GM18873 (cell line): Measurements from ENCODE around the gene DEFB132.

Experiments
- ATAC-seq: cut with Tn5 transposase; IDR thresholded peaks from one replicate; pipeline ENCODE4 v1.9.1; 2021; ENCODE audit warnings: mild to moderate bottlenecking, moderate library complexity, moderate number of reproducible peaks; ENCODE audit not compliant: unreplicated experiment, low FRiP score

Gene DEFB132

DNA sequence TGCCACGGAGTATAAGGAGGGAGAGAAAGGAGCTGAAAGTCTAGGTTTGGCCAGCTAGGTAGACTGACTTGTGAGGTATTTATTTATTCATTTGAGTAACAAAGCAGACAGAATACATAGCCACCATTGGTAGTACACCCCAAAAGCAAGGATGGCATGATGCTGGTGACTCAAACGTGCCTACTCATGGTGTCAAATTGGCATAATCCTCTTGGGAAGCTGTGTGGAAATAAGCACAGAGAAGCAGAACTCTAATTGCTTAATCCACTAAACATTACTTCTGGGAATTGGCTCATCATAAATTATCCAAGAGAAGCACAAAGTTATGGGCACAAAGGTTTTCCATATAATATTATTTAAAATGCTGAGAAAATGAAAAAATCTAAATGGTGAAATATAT is 2.5 kb downstream of the DEFB132 start:
- ATAC-seq = no peak

DNA sequence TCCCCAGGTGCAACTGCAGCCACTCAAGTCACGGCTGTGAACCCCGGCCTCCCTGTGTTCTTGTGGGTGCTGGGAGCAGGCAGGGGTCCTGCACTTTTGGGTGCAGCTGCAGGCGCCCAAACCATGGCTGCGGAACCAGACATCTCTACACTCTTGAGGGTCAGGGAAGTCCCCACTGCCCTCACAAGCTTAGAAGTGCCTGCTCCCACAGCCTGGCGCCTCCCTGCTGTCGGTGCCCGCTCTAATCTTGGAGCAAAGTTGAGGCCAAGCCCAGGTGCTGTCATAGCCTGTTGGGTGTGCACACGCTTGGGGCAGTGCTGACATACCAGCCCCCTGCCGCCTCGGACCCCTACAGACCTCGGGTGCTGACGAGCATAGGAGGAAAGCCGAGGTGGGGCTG is 6.2 kb downstream of the DEFB132 start:
- ATAC-seq = no peak

DNA sequence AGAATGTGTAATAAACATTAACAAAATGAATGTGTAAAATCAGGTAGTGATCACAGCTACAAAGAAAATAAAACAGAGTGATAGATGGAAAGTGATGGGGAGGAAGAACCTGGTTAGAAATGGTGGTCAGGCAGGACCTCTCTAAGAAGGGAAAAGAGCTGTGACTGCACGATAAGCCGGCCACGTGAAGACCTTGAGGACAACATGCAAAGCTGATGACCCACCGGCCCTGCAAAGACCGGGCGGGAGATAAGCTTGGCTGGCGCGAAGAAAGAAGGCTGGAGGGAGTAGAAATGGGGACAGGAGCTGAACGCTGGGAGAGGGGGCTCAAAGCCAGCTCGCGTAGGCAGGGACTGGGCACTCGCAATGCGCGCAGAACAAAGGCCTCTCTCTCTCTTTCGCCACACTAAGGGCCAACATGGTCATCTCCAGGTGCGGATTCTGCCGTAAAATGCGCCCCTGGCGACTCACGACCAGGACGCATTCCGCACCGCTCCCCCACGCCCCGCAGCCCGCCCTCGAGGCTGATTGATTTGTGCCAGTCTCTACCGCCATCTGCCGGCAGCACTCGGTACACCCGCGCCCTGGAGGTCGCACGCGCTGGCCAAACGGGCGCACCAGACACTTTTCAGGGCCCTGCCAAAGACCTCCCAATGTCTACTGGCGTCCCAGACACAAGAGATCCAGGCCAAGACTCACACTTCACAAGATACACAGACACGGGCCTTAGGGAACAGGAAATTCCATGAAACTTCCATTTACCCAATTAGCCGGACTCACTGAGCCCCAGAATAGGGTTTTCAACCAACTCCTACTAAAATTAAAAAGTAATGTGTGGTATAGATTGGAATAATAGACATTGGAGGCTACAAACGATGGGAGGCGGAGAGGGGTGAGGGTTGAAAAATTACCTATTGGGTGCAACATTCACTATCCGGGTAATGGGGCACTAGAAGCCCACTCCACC is 9.4 kb downstream of the DEFB132 start:
- ATAC-seq = no peak

DNA sequence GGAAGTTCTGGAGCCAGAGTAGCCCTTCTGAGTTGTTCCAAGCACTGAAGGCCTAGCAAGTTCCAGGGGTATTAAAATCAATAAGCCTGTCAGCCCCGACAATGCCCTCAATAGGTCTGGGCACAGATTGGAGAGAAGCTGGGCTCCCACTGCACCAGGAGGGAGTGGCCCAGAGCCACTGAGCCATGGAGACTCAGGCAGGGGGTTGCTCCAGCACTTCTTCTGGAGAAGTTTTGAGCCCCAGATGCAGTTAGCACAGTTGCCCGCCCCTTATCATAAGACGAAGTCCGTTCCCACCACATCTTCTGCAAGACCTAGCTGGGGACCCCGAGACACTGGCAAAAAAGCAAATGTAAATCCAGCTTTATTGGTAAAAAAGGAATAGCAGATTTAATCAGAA is 13.0 kb downstream of the DEFB132 start:
- ATAC-seq = no peak

DNA sequence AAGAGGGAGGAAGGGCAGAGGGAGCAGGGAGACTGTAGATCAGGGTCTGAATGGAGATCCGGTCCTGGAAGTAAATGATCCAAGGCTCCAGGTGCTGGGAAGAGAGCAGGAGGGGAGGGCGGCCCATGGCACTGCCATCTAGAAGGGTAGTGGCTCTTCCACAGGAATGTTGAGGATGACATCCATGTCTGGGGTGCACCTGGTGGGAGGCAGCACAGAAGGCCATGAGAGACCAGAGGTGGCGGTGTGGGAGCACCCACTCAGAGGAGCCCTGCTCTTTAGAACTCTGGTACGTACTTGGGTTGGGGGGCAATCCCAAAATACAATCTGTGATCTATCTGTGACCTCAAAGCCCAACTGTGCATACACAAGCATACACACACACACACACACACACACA is 13.5 kb downstream of the DEFB132 start:
- ATAC-seq = no peak

DNA sequence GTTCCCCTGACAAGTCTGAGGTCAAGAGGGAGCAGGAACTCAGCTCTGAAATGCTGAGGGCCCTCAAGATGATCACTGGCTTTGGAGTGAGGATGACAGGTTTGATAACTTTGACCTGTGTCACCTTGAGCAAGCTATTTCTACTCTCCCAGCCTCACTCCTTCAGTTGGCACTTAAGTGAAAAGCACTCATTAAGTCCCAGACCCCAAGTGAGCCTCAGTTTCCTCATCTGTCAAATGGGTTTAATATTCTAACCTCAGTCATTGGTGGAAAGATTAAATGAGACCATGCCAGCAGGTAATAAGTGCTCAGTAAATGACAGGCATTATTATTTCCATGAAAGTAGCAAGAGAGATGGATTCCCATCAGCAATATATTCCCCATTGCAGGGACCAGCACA is 14.0 kb downstream of the DEFB132 start:
- ATAC-seq = no peak

DNA sequence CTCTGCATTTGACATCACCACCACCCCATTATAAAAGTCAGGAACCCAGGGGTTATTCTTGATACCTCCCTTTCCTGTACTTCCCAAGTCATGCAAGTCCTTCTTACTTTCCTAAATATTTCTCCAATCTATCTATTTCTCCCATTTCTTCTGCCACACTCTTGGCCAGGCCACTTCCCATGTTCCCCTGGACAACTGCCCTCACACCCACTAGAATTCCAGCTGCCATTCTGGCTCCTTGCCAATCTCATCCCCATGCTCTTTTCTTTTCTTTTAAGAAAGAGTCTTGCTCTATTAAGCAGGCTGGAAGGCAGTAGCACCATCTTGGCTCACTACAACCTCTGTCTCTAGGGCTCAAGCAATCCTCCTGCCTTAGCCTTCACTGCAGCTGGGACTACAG is 15.2 kb downstream of the DEFB132 start:
- no peak for ATAC-seq

DNA sequence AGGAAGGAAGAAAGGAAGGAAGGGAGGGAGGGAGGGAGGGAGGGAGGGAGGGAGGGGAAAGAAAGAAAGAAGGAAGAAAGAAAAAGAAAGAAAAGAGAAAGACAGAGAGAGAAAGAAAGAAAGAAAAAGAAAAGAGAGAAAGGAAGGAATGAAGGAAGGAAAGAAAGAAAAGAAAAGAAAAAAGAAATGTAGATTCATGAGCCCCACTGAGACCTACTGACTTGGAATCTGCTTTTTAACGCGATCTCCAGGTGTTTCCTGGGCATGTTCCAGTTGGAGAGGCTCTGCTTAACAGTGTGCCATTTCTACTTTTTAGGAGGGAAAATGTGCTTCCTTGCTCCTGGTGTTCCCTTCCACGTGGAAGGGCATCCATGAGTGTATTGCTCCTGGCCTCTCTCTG is 16.4 kb downstream of the DEFB132 start:
- no peak for ATAC-seq

DNA sequence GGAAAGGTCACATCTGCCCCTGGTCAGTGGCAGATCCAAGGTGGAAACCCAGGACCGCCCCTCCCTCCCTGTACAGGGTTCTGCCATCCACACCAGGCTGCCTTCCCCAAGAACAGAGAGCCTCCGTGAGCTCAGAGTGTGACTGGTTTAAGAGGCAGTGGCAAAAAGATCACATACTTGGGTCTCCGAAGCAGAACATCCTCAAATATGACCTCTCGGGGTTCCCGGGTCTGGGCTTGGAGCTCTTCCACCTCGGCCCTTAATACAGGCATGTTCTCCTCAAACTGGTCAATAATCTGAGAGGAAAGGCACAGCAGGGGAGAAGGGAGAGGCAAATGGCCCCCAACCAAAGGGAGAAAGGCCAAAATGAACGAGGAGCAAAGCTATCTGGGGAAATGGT is 18.3 kb downstream of the DEFB132 start:
- ATAC-seq = no peak

DNA sequence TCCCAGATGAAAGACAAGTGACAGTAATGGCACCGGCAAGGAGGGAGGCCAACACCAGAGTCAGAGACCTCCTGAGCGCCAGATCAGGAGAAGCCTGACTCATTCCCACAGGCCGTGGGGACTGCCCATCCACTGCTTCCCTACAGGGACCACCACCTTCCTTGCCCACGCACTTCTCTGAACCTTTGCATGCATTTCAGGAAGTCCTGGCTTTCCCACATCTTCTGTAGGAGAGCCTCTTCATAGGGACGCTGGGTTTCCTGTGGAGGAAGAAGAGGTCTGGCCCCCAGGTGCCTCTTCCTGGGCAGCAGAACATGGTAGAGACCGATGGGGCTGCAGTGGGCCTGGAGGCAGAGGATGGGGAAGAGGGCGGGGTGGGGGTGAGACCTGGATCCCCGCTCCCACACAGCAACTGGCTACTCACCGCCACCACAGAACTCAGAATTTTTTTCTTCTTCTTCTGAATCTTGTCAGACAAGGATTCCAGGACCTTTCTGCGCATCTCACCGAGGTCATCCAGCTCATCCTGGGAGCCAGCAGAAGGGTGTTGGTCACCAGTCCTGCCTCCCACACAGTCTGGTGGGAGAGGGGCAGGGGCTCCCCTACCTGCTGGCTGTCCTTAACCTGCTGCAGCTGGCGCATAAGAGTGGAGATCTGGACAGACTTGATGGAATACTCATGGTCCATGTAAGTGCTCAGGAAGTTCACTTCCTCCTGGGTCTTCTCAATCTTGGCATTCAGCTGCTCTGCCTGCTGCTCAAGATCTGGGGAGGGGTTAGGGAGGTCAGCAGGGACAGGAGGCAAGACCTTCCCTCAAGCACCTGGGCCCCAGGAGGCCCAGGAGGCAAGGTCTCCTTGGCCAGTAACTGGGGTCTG is 19.3 kb downstream of the DEFB132 start:
- no peak for ATAC-seq

DNA sequence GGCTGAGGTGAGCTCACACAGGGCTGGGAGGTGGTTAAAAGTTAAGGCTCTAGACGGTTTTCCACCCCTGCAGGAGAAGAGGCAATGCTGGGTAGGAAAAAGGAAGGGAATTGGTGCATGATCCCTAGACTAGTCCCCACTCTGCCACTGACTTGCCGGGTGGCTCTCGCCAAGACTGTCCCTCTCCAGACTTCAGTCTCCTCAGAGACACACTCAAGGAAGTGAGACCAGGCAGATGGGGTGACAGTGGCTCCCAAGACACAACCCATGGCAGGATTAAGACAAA is 19.9 kb downstream of the DEFB132 start:
- no peak for ATAC-seq

DNA sequence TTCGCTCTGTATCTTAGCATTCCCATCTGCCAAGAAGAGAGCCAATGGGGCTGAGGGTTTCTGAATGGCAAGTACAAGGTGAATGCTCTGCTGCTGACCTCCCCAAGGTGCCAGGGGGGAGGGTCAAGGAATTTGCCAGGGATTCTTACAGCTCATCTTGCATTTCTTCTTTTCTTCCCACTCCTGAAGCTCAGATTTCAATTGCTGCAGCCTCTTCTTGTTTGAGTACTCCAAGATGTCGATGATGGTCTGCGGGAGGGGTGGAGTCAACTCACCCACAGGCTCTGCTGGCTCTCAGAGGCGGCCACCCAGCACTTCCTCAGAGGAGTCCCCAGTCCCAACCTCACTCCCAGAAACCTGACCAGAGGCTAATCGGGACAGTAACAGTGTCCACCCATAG is 20.7 kb downstream of the DEFB132 start:
- ATAC-seq = no peak

DNA sequence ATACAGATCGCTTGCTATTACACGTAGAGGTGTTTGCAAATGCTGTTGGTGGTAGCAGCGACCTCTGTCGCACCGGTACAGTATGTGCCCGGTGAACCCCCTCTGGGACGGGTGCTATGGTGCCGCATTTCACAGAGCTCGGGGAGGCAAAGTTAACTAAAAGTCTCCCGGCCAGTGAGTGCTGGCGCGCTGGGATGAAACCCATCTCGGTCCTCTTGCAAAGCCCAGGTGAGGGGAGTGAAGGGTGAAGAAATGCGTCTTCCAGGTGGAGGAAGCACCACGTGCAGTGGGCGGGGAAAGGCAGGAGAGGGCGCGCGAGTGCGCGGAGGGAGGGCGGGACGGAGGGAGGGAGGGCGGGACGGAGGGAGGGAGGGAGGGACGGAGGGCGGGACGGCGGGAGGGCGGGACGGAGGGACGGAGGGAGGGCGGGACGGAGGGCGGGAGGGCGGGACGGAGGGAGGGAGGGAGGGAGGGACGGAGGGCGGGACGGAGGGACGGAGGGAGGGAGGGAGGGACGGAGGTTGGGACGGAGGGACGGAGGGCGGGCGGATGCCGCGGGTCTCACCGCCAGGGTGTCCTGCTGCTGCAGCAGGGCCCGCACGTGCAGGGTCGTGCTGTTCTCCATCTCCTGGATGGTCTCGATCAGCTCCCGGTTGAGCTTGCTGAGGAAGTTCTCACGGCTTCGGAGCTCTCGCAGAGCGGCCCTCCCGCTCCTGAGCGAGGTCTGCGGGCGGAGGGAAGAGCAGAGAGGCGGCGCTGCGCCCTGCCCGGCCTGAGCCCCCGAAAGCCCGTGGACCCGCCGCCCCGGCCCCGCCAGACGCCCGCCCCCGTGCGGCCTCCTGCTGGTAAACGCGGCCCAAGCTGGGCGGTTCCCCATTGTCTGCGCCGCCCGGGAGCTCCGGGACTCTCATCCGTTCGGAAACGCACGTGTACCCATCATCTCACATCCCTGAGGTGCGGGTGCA is 21.4 kb downstream of the DEFB132 start:
- ATAC-seq = no peak

DNA sequence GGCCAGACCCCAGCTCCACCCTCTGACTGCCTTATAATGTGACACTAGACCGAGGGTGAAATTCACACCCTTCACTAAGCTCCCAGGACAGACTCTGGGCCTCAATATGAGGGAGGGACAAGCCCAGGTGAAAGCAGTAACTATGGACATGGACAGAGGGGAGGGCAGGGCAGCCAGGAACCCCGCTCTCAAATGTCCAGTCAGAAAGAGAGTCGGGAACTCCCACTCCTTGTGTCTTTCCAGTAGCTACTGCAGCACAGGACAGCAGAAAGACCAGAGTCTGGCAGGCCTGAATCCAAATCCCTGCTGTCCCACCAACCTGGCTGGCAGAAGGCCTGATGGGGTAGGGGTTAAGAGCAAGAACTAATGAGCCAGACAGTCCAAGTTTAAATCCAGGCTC is 26.6 kb downstream of the DEFB132 start:
- ATAC-seq = no peak

DNA sequence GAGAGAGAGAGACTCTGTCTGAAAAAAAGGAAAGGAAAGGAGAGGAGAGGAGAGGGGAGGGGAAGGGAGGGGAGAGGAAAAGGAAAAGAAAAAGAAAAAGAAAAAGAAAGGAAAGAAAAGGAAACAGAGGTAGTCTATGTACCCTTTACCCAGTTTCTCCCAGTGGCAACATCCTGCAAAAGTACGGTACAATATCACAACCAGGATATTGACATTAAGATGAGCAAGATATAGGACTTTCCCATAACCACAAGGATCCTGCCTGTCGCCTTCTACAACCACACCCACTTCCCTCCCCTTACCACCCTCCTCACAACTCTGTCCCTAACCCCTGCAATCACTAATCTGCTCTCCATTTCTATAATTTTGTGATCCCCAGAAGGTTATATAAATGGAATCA is 29.0 kb downstream of the DEFB132 start:
- no peak for ATAC-seq

DNA sequence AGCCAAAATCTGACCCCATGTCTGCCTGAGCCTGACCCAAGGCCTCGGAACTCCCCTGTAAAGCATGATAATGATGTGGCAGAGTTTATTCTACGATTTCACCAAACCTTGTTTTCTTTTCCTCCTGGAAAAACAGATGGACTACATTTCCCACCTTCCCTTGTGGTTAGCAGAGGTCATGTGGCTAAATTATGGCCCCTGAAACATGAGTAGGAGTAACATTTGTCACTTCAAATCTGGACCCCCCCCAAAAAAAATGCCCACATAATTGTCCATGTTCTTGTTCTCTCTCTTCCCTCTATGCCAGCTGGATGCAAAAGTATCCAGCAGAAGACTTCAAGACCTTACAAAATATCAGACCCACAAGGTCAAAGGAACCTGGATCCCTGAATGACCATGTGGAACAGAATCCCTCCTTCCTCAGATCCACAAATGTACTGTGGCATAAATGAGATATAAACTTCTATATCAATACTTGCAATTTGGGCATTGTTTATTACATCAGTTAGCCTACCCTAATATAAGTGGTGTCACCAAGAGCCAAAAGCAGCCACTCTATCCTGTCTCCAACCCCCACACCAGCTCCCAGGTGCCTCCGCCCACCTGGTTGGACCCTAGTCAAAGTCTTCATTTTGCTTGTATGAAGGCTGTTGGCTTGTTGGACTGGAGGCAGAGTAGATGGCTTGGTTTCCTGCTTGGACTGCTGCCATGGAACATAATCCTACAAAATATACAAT is 31.6 kb downstream of the DEFB132 start:
- no peak for ATAC-seq

DNA sequence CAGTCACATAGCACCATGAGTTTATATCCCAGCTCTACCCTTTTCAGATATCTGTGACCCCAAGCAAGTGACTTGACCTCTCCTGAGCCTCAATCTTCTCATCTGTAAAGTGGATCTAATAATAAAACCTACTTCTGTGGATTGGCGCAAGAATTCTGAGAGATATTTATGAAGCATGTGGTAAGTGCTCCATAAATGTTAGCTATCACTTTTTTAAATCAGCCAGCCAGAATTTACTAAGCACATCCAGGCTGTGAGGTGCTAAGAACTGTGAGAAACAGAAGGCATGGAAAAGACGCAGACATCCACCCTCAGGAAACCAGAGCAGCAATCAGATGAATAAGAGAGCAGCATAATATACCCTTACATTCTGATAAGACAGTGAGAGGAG is 32.2 kb downstream of the DEFB132 start:
- no peak for ATAC-seq

DNA sequence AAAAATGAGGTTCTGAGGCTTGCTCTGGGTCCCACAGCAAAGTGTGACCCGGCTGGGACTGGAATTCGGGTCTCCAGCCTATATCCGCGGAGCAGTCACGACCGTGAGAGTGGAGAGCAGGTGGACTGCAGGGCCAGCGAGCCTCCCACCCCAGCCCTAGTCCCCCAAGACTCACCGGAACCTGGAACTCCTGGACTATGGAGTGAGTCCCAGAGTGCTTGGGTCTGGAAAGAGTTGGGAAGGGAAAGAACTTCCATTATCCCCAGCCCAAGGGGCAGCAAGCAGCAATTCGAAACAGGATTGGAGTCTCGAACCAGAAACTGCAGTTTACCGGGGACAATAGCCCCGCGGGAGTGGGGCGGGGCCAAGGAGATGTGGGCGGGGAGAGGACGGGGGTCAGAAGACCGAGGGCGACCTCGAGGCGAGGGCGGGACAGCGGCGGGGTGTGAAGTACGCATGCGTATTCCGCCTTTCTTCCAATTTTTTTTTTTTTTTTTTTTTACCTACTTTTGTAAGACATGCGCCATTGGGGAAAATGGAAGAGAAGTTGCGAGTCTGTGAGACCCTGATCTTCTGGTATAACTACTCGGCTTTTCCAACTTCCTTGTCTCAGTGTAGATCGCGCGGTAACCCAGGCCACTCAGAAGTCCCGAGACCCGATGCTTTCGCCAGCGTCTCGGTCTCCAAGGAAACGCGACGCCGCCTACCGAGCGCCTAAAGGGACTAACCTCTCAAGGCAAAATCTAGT is 32.7 kb downstream of the DEFB132 start, which contains the start of gene C20orf96:
Gene C20orf96, minus strand, starts transcription at position 667 of the 748 bp plus-strand sequence. Its CDS starts 140 bp downstream, at position 527.
- peak; percentile 43 for ATAC-seq

DNA sequence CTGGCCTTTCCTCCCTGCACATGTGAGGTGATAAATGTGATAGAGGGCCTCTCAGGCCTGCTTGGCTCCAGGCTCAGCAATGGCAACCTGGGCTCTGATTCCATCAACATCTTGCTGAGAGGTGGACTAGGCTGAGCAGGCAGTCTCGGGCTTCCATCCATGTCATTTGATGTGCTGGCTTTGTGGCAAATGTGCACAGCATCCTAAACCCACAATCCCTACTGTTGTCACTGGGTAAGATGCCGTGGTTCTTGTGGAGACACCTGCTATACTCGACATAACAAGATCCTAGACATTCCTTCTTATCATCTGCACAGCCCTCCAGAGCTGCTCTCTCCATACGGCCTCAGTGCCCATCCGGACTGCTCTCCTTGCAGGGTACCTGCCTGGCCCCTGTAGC is 37.1 kb downstream of the DEFB132 start:
- ATAC-seq = no peak
